HG02973 (cell line): ENCODE measurements around the gene DPH2.

Experiments
- ATAC-seq: cut with Tn5 transposase; IDR thresholded peaks from one replicate; pipeline ENCODE4 v1.9.1; 2021; ENCODE audit warnings: moderate library complexity; ENCODE audit not compliant: unreplicated experiment

Gene DPH2

DNA sequence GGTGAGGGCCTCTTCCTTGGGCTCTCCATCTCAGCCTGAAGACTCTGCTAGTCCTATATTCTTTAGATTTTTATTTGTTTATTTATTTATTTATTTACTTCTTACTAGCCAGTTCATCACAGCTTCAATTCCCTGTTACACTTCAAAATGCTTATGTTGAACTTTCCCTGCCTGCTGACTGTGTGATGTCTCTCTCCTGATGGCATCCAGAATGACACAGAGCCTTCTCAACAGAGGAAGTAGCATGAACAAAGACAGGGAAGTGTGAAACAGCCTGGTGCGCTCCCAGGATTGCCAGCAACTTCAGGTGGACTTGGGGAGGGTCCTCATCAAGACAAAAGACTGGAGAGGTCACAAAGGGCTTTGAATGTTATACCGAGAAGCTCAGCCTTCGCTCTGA, 27.4 kb upstream of the DPH2 start:
- ATAC-seq, result no peak

- ATAC-seq, result no peak
Measured at GRCh38 chr1:43944860-43945259, 24.9 kb upstream of the DPH2 start.

GRCh38 chr1:43945674-43946235, 24.1 kb upstream of the DPH2 start:
- ATAC-seq, result no peak

DNA sequence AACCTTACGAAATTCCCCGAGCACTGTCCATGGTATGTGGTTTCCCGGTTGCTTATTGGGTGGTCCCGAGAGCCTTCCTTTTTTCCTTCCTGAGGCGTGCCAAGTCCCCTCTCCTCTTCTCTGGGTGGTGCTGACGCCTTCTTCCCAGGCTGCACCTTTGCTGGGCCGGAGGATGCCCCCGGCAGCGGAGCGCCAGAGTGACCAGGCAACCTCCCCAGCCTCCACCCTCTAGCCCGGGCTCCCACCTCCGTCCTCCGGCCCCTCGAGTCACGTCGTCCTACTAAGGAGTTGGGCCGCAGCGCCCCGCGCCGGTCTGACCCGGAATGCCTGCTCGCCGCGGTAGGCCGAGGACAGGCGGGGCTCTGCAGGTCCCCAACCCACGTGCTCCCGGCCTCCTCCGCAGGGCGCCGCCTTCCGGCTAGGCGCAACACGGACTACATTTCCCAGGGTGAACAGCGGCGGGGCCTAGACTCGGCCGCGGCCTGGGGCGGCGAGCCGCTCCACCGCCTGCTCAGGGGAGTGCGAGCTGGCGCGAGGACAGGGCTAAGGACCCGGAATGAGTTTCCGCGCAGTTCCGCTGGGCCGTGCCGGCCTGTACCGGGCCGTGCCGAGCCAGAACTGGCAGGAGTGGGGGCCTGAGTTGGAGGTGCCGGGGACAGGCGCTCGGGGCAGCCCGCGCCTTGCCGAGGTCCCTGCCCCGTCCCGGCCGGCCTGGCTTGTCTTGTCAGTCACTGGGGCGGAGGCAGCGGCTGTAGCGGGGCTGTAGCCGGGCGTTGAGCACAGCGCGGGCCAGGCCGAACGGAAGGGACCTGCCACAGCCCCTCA, 23.4 kb upstream of the DPH2 start, which contains the start of gene IPO13:
TSS of gene IPO13 (plus strand) at position 715 of the 825 bp plus-strand sequence. CDS start 651 bp downstream, outside the sequence.
- ATAC-seq, result peak; percentile 85

- ATAC-seq, result peak; percentile 2
Measured at GRCh38 chr1:43947061-43947873, 22.5 kb upstream of the DPH2 start.

DNA sequence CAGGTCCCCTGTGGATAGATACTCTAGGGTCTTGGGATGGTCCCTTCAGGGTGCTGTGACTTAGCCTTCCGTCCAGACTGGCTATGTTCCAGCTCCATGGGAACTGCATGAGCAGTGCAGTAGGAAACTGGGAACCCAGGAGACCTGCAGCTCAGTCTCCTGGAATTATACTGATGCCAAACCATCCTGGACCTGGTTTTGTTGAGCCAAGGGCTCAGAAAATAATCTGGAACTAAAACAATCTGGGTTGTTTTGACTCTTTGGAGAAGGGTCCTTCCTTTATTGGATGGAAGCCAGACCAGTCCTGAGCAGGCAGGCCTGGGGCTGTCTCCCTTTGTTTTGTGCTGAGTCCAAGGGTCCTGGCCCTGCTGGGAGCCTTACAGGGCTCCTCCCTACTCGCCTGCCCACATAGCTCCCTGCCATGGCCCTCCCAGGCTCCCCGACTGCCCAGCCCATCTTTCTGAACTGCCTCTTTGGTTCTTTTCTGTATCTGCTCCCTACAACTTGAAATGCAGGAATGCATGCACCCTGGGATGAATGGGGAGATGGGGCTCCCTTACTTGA, 21.9 kb upstream of the DPH2 start:
- ATAC-seq, result no peak

DNA sequence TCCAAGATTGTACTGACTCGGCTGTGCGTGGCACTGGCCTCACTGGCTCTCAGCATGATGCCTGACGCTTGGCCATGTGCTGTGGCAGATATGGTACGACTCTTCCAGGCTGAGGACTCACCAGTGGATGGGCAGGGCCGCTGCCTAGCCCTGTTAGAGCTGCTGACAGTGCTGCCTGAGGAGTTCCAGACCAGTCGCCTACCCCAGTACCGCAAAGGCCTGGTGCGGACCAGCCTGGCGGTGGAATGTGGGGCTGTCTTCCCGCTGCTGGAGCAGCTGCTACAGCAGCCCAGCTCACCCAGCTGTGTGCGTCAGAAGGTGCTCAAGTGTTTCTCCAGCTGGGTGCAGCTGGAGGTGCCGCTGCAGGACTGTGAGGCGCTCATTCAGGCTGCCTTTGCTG, 20.1 kb upstream of the DPH2 start:
- no peak for ATAC-seq

DNA sequence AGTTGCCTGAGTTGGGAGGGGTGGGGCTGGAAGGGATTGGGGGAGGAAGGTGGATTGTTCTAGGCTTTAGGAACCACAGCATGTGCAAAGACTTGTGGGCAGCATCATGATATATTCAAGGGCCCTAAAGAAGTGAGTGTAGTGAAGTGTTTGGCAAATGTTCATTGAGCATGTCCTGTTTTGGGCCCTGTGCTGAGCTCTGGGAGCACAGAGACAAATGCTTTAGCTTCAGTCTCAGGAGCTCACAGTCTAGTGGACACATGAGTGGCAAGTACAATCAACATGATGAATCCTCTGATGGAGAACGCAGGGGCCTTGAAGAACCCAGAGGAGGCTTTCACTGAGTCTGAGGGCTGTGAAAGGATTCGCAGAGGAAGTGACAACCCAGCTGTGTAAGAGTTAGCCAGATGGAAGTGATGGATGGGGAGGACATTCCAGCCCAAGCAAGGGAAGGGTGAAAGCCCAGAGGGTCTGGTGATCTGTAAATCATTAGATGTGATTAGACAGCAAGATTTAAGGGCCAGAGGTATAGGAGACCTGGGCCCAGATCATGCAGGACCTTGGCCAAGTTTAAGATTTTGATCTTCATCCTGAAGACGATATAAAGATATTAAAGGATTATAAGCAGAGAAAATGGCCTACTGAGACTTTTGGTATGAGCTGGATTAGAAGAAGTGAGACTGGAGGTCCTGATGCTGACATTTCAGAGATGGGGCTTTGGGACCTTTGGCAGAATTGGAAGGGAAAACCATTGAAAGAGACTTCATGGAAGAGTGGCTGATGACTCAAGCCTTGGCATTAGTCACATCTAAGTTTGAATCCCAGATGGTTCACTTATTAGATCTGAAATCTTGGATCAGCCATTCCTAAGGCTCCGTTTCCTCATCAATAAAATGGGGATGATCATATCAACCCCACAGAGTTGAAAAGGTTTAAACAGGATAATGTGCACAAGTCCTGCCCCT, 18.5 kb upstream of the DPH2 start:
- ATAC-seq, result no peak

- no peak for ATAC-seq
Measured at GRCh38 chr1:43952731-43953346, 17.0 kb upstream of the DPH2 start.

GRCh38 chr1:43953361-43953760, 16.4 kb upstream of the DPH2 start:
- ATAC-seq, result no peak

DNA sequence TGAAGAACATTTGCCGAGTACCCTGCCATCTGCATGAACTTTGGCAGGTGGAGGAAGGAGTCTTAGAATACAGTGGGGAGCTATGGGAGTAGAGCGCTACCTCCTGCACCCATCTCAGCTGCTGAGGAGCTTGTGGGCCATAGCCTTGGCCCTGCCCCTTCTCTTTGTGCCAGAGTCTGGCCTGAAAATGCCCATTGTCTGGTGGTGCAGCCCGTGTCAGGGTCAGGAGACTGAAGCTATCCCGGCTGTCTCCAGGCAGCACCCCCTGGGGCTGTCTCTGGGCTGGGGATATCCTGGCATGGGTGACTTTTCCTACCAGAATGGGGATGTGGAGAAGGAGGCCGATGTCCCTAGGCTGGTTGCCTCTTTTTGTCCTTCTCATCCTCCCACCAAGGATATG, 15.8 kb upstream of the DPH2 start:
- no peak for ATAC-seq

GRCh38 chr1:43956234-43956633, 13.6 kb upstream of the DPH2 start:
- ATAC-seq, result no peak

GRCh38 chr1:43957407-43958040, 12.3 kb upstream of the DPH2 start:
- ATAC-seq, result no peak

GRCh38 chr1:43958351-43959255, 11.2 kb upstream of the DPH2 start:
- no peak for ATAC-seq

DNA sequence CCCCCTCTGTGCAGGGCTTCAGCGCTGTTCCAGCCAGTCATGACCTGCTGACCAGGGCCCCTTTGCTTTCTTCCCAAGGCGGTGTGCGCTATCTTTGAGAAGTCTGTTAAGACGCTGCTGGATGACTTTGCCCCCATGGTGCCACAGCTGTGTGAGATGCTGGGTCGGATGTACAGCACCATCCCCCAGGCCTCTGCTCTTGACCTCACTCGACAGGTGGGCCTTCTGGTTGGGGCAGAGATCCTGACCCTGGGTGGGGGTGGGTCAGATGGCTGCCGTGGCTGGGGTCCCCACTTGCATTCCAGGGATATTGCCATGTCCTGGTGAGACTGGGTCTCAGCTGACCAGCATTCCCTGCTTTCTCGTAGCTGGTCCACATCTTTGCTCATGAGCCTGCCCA, 9.0 kb upstream of the DPH2 start:
- ATAC-seq, result no peak

GRCh38 chr1:43961692-43962091, 8.1 kb upstream of the DPH2 start:
- ATAC-seq, result no peak

DNA sequence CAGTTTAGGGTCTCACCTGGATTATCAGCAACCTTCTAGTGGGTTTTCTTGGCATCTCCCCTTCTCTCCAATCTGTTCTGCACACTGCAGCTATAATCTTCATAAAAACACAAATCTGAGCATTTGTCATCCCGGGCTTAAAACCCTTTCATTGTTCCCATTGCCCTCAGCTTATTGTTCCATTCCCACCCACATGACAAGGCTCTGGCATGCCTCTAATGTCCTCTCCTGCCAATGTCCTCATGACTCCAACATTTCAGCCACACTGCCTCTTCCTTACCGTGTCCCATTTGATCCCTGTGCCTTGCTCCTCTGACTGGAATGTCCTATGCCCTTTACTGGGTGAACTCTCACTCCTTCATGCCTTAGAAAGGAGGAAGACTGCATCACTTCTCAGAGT, 7.5 kb upstream of the DPH2 start:
- ATAC-seq, result no peak

GRCh38 chr1:43963006-43963405, 6.8 kb upstream of the DPH2 start:
- no peak for ATAC-seq
